ENCODE results near the gene C9orf50.
"Not testable (repeated sequence)": the region's sequence is repeated elsewhere in the genome, so short reads cannot be mapped to it uniquely, and the experiment has no call there.

The C9orf50 gene

DNA sequence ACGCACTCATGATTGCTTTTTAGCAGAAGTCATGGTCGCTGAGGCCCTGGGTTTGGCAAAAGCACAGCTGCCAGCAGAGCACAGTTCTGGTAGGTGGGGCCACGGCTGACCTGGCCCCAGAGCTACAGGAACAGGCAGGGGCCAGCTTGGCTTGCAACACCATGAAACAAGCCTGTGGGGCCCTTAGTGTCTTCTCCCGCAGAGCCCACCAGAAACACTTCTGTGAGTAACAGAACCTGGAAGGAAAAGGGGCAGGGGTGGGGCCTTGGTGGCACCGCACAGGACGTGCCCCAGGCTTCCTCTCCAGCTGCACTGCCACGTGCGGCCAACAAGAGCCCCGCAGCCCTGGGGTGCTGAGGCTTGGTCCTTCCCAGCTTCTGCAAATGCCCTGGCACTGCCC lies 16.2 kb upstream of the C9orf50 start:
- H3K36me3 ChIP-seq (ENCODE audit: low read depth) = peaks cover 67% of the 10 kb centered on the region
- no peak overlapping the region for H3K27ac ChIP-seq (ENCODE audit: poor library complexity, severe bottlenecking)
- no peaks in the 10 kb centered on the region for H3K9me3 ChIP-seq (ENCODE audit: severe bottlenecking)
- H3K27me3 ChIP-seq (ENCODE audit: insufficient read depth, poor library complexity, severe bottlenecking) = no peaks in the 10 kb centered on the region
- DNase-seq (ENCODE audit: low spot score) (no peak), ATAC-seq (ENCODE audit: low read depth) (no peak)
- no peak for TF ChIP-seq CTCF (IDR thresholded peaks at IDR 0.05; ENCODE audit: poor library complexity, severe bottlenecking)
- peaks cover 7% of the 10 kb centered on the region for H3K4me1 ChIP-seq (ENCODE audit: insufficient read depth, poor library complexity, severe bottlenecking)
- no peak overlapping the region for H3K4me3 ChIP-seq (ENCODE audit: severe bottlenecking)

DNA sequence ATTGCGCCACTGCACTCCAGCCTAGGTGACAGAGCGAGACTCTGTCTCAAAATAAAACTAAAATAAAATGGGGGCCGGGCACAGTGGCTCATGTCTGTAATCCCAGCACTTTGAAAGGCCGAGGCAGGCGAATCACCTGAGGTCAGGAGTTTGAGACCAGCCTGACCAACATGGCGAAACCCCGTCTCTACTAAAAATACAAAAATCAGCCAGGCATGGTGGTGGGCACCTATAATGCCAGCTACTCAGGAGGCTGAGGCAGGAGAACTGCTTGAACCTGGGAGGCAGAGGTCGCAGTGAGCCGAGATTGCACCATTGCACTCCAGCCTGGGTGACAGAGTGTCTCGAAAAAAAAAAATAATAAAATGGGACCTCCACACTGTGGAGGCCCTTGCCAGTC lies 15.4 kb upstream of the C9orf50 start:
- not testable (repeated sequence) for H3K4me3 ChIP-seq (ENCODE audit: severe bottlenecking); H3K27ac ChIP-seq (ENCODE audit: poor library complexity, severe bottlenecking); H3K9me3 ChIP-seq (ENCODE audit: severe bottlenecking); ATAC-seq (ENCODE audit: low read depth); DNase-seq (ENCODE audit: low spot score); H3K4me1 ChIP-seq (ENCODE audit: insufficient read depth, poor library complexity, severe bottlenecking); H3K27me3 ChIP-seq (ENCODE audit: insufficient read depth, poor library complexity, severe bottlenecking)
- H3K36me3 ChIP-seq (ENCODE audit: low read depth) = peaks cover 72% of the 10 kb centered on the region

- no peak overlapping the region for H3K4me3 ChIP-seq (ENCODE audit: severe bottlenecking)
- no peaks in the 10 kb centered on the region for H3K9me3 ChIP-seq (ENCODE audit: severe bottlenecking)
- no peaks in the 10 kb centered on the region for H3K27me3 ChIP-seq (ENCODE audit: insufficient read depth, poor library complexity, severe bottlenecking)
- no peak for TF ChIP-seq CTCF (IDR thresholded peaks at IDR 0.05; ENCODE audit: poor library complexity, severe bottlenecking)
- DNase-seq (ENCODE audit: low spot score) (no peak), ATAC-seq (ENCODE audit: low read depth) (no peak; the same call in 2 of the 3 replicates)
- peaks cover 72% of the 10 kb centered on the region for H3K36me3 ChIP-seq (ENCODE audit: low read depth)
- peaks cover under 1% of the 10 kb centered on the region for H3K4me1 ChIP-seq (ENCODE audit: insufficient read depth, poor library complexity, severe bottlenecking)
- H3K27ac ChIP-seq (ENCODE audit: poor library complexity, severe bottlenecking) = no peak overlapping the region
Observed at GRCh38 chr9:129635099-129636065, 14.5 kb upstream of the C9orf50 start.

GRCh38 chr9:129633848-129634247 lies 12.9 kb upstream of the C9orf50 start:
- H3K27me3 ChIP-seq (ENCODE audit: insufficient read depth, poor library complexity, severe bottlenecking) = no peaks in the 10 kb centered on the region
- no peak overlapping the region for H3K27ac ChIP-seq (ENCODE audit: poor library complexity, severe bottlenecking)
- peaks cover 63% of the 10 kb centered on the region for H3K36me3 ChIP-seq (ENCODE audit: low read depth)
- DNase-seq (ENCODE audit: low spot score) (no peak), ATAC-seq (ENCODE audit: low read depth) (no peak)
- TF ChIP-seq CTCF (IDR thresholded peaks at IDR 0.05; ENCODE audit: poor library complexity, severe bottlenecking) = no peak
- H3K4me1 ChIP-seq (ENCODE audit: insufficient read depth, poor library complexity, severe bottlenecking) = no peaks in the 10 kb centered on the region
- H3K9me3 ChIP-seq (ENCODE audit: severe bottlenecking) = no peaks in the 10 kb centered on the region
- H3K4me3 ChIP-seq (ENCODE audit: severe bottlenecking) = no peak overlapping the region

DNA sequence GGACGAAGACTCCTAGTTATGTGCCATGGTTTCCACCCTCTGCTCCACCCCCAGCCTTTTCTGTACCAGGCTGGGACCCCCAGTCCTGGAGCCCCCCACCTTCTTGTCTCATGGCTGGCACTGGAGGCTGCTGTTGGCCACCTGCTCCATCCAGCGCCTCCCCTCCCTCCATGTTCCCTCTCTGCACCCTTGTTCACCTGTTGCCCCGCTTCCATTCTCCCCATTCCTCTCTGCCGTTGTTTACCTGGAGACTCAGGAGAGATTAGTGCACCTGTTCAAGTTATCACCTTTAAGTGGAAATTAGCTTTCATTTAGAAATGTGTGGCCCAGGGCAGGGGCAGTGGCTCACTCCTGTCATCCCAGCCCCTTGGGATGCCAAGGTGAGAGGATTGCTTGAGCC lies 12.3 kb upstream of the C9orf50 start:
- ATAC-seq (ENCODE audit: low read depth) (no peak), DNase-seq (ENCODE audit: low spot score) (no peak)
- Histone ChIP-seq H3K4me3 (ENCODE audit: severe bottlenecking) (no peak overlapping the region), H3K4me1 (ENCODE audit: insufficient read depth, poor library complexity, severe bottlenecking) (no peaks in the 10 kb centered on the region), H3K9me3 (ENCODE audit: severe bottlenecking) (no peaks in the 10 kb centered on the region), H3K36me3 (ENCODE audit: low read depth) (peaks cover 64% of the 10 kb centered on the region), H3K27me3 (ENCODE audit: insufficient read depth, poor library complexity, severe bottlenecking) (no peaks in the 10 kb centered on the region), H3K27ac (ENCODE audit: poor library complexity, severe bottlenecking) (no peak overlapping the region)
- TF ChIP-seq CTCF (IDR thresholded peaks at IDR 0.05; ENCODE audit: poor library complexity, severe bottlenecking) = no peak

Data from RWPE2 (cell line).